Measurements from ENCODE around the gene SH3GL2. TPM values are rescaled to one million over a fixed set of nuclear protein-coding genes. Genes with fewer than 3 reads are reported as not detected.

Gene SH3GL2
- total and polyA plus RNA-seq, 9 of the 15 experiments (the other 6 are each of a cell fraction or from before 2014, with no cell fraction given) = not detected

- H4K20me1 ChIP-seq (replicated peaks; ENCODE audit: control insufficient read depth, insufficient read depth, low read length) = no peaks in the 10 kb centered on the region
- POLR2A ChIA-PET = no interaction called here
- no peaks in the 10 kb centered on the region for H3K79me2 ChIP-seq (ENCODE audit: control insufficient read depth, insufficient read depth, low read length)
- no peak overlapping the region for H3K4me3 ChIP-seq
- no peak overlapping the region for H2AFZ ChIP-seq (ENCODE audit: low read depth, low read length)
- in situ Hi-C loops (cut with MboI) = no loop called here
- no peaks in the 10 kb centered on the region for H3K9me3 ChIP-seq (replicated peaks; ENCODE audit: control insufficient read depth, insufficient read depth, low read depth, low read length)
- no peak overlapping the region for H3K4me2 ChIP-seq (ENCODE audit: insufficient read depth, low read length)
- H3K27me3 ChIP-seq (ENCODE audit: control insufficient read depth in 2 of 2, insufficient read depth in 2 of 2, low read length in 2 of 2) = no peaks in the 10 kb centered on the region
- TF ChIP-seq NBN (IDR thresholded peaks at IDR 0.05; ENCODE audit: low read depth) (no peak), SRSF3 (IDR thresholded peaks at IDR 0.05; ENCODE audit: insufficient read depth, low read length) (no peak), DEAF1 (CRISPR knock-in tag; IDR thresholded peaks at IDR 0.05) (no peak), POLR3A (IDR thresholded peaks at IDR 0.05; ENCODE audit: borderline replicate concordance, extremely low read depth, insufficient read depth, insufficient read length) (no peak), ZZZ3 (IDR thresholded peaks at IDR 0.05) (no peak), UBTF (IDR thresholded peaks at IDR 0.05; ENCODE audit: borderline replicate concordance in 1 of 2, low read depth in 2 of 2, low read length in 2 of 2) (no peak), ID3 (CRISPR knock-in tag; IDR thresholded peaks at IDR 0.05) (no peak), ID3 (tag; IDR thresholded peaks at IDR 0.05) (no peak), CTCF (IDR thresholded peaks at IDR 0.05 in 2 of 3, conservative IDR thresholded peaks at IDR 0.05 in 1 of 3; ENCODE audit: insufficient read depth in 2 of 3, low read depth in 1 of 3, low read length in 3 of 3) (no peak), ZSCAN32 (CRISPR knock-in tag; IDR thresholded peaks at IDR 0.05) (no peak), POLR2AphosphoS2 (IDR thresholded peaks at IDR 0.05; ENCODE audit: low read length) (no peak), ATF4 (CRISPR knock-in tag; IDR thresholded peaks at IDR 0.05) (no peak), HNRNPUL1 (IDR thresholded peaks at IDR 0.05; ENCODE audit: low read length) (no peak), PHF8 (IDR thresholded peaks at IDR 0.05; ENCODE audit: borderline replicate concordance, low read length) (no peak)
- no peaks in the 10 kb centered on the region for H3K36me3 ChIP-seq (ENCODE audit: control insufficient read depth, insufficient read depth, low read length)
- 0% methylated on average over 2 of the region's 2 CpGs for WGBS (ENCODE audit: insufficient coverage, low coverage, missing lambda C conversion rate)
- FAIRE-seq (no peak), DNase-seq (ENCODE audit: extremely low read depth in 1 of 4, low spot score in 3 of 4) (no peak), ATAC-seq (no peak)
- intact Hi-C loops (cut with micrococcal nuclease) = no loop called here
- H3K27ac ChIP-seq (ENCODE audit: extremely low read depth, low read depth, low read length) = no peak overlapping the region
- CTCF ChIA-PET (ENCODE audit: low intra/inter-chr PET ratio) = no interaction called here
- BruUV-seq (replicated peaks) = no TSS peak
- H3K9me1 ChIP-seq (ENCODE audit: control insufficient read depth, insufficient read depth, low read length) = no peaks in the 10 kb centered on the region
- H3K4me1 ChIP-seq (replicated peaks in 1 of 2; ENCODE audit: control insufficient read depth in 2 of 2, insufficient read depth in 2 of 2, low read length in 2 of 2) = no peaks in the 10 kb centered on the region
- no peak overlapping the region for H3K9ac ChIP-seq (ENCODE audit: insufficient read depth in 1 of 2, low read depth in 2 of 2, low read length in 2 of 2)
Observed at GRCh38 chr9:17556935-17557334, 21.9 kb upstream of the SH3GL2 start.
